GM12891 (cell line): ENCODE results near the gene MSI2.

Experiments
- DNase-seq: peaks from one replicate; pipeline ENCODE4 v3.0.0; 2011; ENCODE audit warnings: low spot score; ENCODE audit not compliant: insufficient read length
- FAIRE-seq: peaks from 2 replicates; lab custom pipeline; 2011; peaks lifted over from hg19 to GRCh38; lab: Jason Lieb, UNC
- PAX5 ChIP-seq: IDR thresholded peaks from 2 replicates; pipeline ENCODE4 v1.6.1; 2011; ENCODE audit warnings: low read length, moderate library complexity, mild to moderate bottlenecking; ENCODE audit not compliant: insufficient read depth, severe bottlenecking
- POLR2A ChIP-seq: IDR thresholded peaks from 2 replicates; pipeline ENCODE4 v1.6.1; 2011; ENCODE audit warnings: low read depth, low read length, control low read depth
- POLR2AphosphoS5 ChIP-seq: IDR thresholded peaks from 2 replicates; pipeline ENCODE4 v1.6.1; 2011; ENCODE audit warnings: low read depth, low read length, control low read depth
- POU2F2 ChIP-seq: IDR thresholded peaks from 2 replicates; pipeline ENCODE4 v1.6.1; 2011; ENCODE audit warnings: low read depth, mild to moderate bottlenecking, control low read depth, low read length, moderate library complexity
- SPI1 ChIP-seq: IDR thresholded peaks from 2 replicates; pipeline ENCODE4 v1.6.1; 2011; ENCODE audit warnings: low read depth, low read length, control low read depth
- TAF1 ChIP-seq: IDR thresholded peaks from 2 replicates; pipeline ENCODE4 v1.6.1; 2011; ENCODE audit warnings: low read depth, low read length, control low read depth

Gene MSI2

GRCh38 chr17:57555636-57556175, 299.4 kb downstream of the MSI2 start:
- no peak for DNase-seq
- FAIRE-seq = no peak
- no peak for TF ChIP-seq TAF1
- TF ChIP-seq POLR2A = no peak
- TF ChIP-seq POLR2AphosphoS5 = no peak
- TF ChIP-seq POU2F2 = no peak
- TF ChIP-seq SPI1 = no peak
- TF ChIP-seq PAX5 = no peak

- DNase-seq (no peak), FAIRE-seq (no peak)
- TF ChIP-seq POU2F2 = no peak
- no peak for TF ChIP-seq SPI1
- TF ChIP-seq PAX5 = no peak
- TF ChIP-seq TAF1 = no peak
- no peak for TF ChIP-seq POLR2AphosphoS5
Measured at GRCh38 chr17:57556320-57556719, 300.0 kb downstream of the MSI2 start.

- no peak for DNase-seq
- TF ChIP-seq POU2F2 (no peak), SPI1 (no peak), PAX5 (no peak), TAF1 (no peak), POLR2A (no peak), POLR2AphosphoS5 (no peak)
- no peak for FAIRE-seq
Measured at GRCh38 chr17:57556977-57557376, 300.7 kb downstream of the MSI2 start.

- FAIRE-seq (no peak), DNase-seq (no peak)
- TF ChIP-seq SPI1 = no peak
- no peak for TF ChIP-seq POU2F2
- TF ChIP-seq PAX5 = no peak
- no peak for TF ChIP-seq POLR2AphosphoS5
- no peak for TF ChIP-seq POLR2A
- no peak for TF ChIP-seq TAF1
Measured at GRCh38 chr17:57557416-57557815, 301.1 kb downstream of the MSI2 start.

DNA sequence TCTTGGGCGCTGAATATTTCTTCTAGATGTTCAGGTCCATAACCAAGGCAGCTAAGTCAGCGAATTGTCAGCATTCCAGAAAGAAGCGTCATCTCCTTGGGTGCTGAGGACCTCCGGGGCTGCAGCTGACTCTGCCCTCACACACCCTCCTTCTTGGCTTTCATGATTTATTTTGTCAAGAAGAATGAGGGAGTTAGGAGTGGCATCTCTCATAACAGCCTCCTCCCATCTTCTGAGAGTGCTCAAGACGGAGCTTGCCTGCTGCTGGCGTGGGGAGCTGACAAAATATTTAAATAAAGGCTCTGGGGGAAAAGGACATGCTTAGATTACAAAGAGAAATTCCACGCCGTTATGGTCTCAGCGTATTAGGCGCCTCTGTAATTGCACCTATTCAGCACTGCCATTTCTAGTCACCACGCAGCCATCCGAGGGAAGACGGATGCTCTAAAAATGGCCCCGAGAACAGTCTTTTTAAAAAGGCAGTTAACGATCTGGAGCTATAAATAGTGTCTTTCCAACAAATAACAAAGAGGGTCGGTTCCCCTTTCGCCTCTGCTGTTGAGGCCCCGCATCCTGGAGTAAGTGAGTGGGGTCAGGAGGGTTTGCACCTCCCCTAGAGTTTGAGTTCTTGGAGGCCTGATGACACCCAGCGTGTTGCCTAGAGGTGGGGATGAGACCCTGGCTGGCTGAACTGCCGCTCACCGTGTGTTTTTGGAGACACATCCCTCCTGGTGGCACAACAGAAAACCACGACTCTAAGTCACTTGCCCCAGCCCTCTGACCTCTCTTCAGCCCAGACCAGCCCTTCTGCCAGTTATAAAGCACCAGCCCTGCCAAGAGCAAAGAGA, 301.7 kb downstream of the MSI2 start:
- FAIRE-seq = peak; percentile 31
- DNase-seq = no peak
- no peak for TF ChIP-seq POLR2A
- no peak for TF ChIP-seq POLR2AphosphoS5
- TF ChIP-seq SPI1 = peak; percentile 64

GRCh38 chr17:57559226-57559625, 302.9 kb downstream of the MSI2 start:
- DNase-seq (no peak), FAIRE-seq (no peak)
- TF ChIP-seq TAF1 (no peak), POLR2A (no peak), POLR2AphosphoS5 (no peak)

DNA sequence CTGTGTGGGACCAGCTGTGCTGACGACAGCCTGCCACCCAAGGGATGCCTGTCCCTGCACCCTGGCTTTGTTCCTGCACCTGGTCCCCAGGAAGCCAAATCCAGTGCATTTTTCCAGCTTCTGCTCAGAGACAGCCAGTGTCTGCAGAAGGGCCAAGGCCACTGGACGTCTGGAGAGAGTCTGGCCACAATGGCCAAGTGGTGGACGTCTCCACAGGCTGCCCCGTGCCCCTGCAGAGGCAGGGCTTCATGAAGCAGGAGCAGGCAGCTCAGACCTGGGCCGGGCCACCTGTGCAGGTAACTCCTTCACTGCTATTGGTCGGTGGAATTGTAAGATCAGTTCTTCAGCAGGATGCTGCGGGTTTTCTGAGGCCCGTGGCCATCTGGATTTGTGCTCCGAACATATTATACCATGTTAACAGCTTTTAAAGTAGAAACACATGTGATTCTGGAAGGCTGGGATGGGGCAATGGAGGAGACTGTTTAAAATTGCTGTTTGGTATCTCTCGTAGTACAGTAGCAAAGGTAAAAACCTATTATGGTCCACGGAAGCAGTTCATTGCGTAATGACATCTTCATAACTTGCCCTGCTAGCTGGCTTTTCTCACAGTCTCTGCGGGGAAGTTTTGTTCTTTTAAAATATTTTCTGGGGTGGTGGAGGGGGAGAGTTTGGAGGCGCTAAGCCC, 303.5 kb downstream of the MSI2 start:
- FAIRE-seq (no peak), DNase-seq (no peak)
- no peak for TF ChIP-seq TAF1
- no peak for TF ChIP-seq PAX5
- no peak for TF ChIP-seq POLR2A
- TF ChIP-seq SPI1 = no peak
- TF ChIP-seq POU2F2 = no peak
- TF ChIP-seq POLR2AphosphoS5 = no peak

DNA sequence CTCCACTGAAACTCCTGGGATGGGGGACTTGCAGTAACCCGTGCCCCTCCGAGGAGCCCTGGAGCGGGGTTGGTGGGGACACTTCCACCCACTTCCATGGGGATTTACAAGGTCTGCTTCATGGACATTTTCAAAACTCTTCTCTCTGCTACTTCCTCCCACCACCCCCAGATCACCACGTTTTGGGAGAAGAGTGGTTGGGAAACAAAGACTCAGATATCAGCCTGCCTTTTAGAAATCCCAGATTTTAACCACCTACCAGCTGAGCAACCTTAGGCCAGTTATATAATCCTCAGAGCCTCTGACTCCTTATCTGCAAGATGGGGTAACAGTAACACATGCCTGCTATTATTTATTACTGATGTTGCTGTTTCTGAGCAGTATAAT, 304.0 kb downstream of the MSI2 start:
- FAIRE-seq (no peak), DNase-seq (no peak)
- no peak for TF ChIP-seq SPI1
- TF ChIP-seq POLR2AphosphoS5 = no peak
- no peak for TF ChIP-seq PAX5
- no peak for TF ChIP-seq TAF1
- no peak for TF ChIP-seq POLR2A
- TF ChIP-seq POU2F2 = no peak

DNA sequence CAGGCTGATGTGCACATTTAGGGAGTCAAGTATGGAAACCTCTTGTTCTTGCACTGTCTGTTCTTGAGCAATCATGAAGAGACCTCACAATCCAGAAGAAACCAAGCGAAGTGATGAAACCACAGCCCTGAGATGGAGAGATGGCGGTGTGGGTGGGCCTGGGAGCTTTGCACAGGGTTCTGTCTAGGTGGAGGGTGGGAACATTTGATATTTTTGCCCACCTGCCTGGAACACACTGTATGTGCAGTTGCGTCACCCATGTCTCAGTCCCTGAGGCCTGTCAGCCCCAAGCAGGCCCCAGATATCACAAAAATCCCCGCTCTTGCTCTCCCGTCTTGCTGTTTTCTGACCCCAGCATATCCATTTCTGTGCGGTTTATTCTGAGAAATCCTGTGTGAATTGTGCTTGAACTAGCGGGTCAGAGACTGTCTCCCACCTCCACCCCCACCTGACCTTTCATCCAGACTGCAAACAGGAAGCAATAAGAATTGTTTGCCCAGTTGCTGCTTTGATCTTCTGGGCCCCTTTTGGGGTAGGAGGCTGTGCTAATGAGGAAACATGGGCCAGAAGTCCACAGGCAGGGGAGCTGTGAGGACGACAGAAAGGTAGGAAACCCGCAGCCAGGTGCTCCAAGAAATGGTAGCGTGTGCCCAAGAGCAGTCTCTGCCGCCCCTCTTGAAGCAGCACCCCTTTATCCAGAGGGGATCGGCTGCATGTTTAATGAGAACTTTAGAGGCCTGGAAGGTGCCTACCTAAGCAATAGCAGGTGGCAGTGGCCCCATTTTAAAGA, 304.9 kb downstream of the MSI2 start:
- DNase-seq (no peak), FAIRE-seq (no peak)
- no peak for TF ChIP-seq TAF1
- no peak for TF ChIP-seq POLR2A
- TF ChIP-seq POU2F2 = no peak
- no peak for TF ChIP-seq PAX5
- no peak for TF ChIP-seq SPI1
- TF ChIP-seq POLR2AphosphoS5 = no peak
